ENCODE measurements around the gene NKAIN2.

Gene NKAIN2

GRCh38 chr6:124524491-124525200 lies 721.0 kb downstream of the NKAIN2 start:
- H3K27ac ChIP-seq (ENCODE audit: extremely low read depth, low read depth, low read length) = no peak overlapping the region
- H3K4me3 ChIP-seq (ENCODE audit: low read depth, low read length) = no peak overlapping the region
- CTCF ChIA-PET = no interaction called here
- peaks cover 3% of the 10 kb centered on the region; the same call in 1 of the 2 replicates for H3K4me1 ChIP-seq (ENCODE audit: control insufficient read depth, insufficient read depth, low read length)
- POLR2A ChIA-PET = no interaction called here
- H3K36me3 ChIP-seq (ENCODE audit: control insufficient read depth in 2 of 2, insufficient read depth in 1 of 2, low read length in 2 of 2) = no peaks in the 10 kb centered on the region; a peak in 1 of 3 replicates
- TF ChIP-seq ZNF624 (tag by site-specific recombination; IDR thresholded peaks at IDR 0.05) = no peak
- no peak for TF ChIP-seq ZNF623 (tag by site-specific recombination; IDR thresholded peaks at IDR 0.05)
- no peak for TF ChIP-seq ZSCAN16 (tag by site-specific recombination; IDR thresholded peaks at IDR 0.05)
- no peak for TF ChIP-seq ZNF76 (tag by site-specific recombination; IDR thresholded peaks at IDR 0.05; ENCODE audit: borderline replicate concordance, low read depth)
- no peaks in the 10 kb centered on the region for H3K9me3 ChIP-seq (ENCODE audit: control insufficient read depth, insufficient read depth, low read depth, low read length)

- H3K9me3 ChIP-seq (ENCODE audit: control insufficient read depth, insufficient read depth, low read depth, low read length) = no peaks in the 10 kb centered on the region
- ChIA-PET CTCF (no interaction called here), POLR2A (no interaction called here)
- H3K4me3 ChIP-seq (ENCODE audit: low read depth, low read length) = no peak overlapping the region
- no peaks in the 10 kb centered on the region for H3K36me3 ChIP-seq (ENCODE audit: control insufficient read depth in 2 of 2, insufficient read depth in 1 of 2, low read length in 2 of 2)
- no peak overlapping the region for H3K27ac ChIP-seq (ENCODE audit: extremely low read depth, low read depth, low read length)
- no peaks in the 10 kb centered on the region; the same call in 1 of the 2 replicates for H3K4me1 ChIP-seq (ENCODE audit: control insufficient read depth, insufficient read depth, low read length)
- TF ChIP-seq ZNF302 (tag by site-specific recombination; IDR thresholded peaks at IDR 0.05; ENCODE audit: low read depth) = no peak
Measured at GRCh38 chr6:124530926-124531325, 727.3 kb downstream of the NKAIN2 start.

- H3K4me1 ChIP-seq (ENCODE audit: control insufficient read depth, insufficient read depth, low read length) = no peaks in the 10 kb centered on the region; the same call in 1 of the 2 replicates
- POLR2A ChIA-PET = no interaction called here
- no peak overlapping the region for H3K4me3 ChIP-seq (ENCODE audit: low read depth, low read length)
- no peaks in the 10 kb centered on the region for H3K9me3 ChIP-seq (ENCODE audit: control insufficient read depth, insufficient read depth, low read depth, low read length)
- TF ChIP-seq ZNF580 (tag by site-specific recombination; IDR thresholded peaks at IDR 0.05) (no peak), ZNF600 (tag by site-specific recombination; IDR thresholded peaks at IDR 0.05) (no peak), BCL11A (tag by site-specific recombination; IDR thresholded peaks at IDR 0.05; ENCODE audit: low read depth) (no peak), ZBTB44 (tag by site-specific recombination; IDR thresholded peaks at IDR 0.05) (no peak), ZNF175 (tag by site-specific recombination; IDR thresholded peaks at IDR 0.05) (no peak), WT1 (tag by site-specific recombination; IDR thresholded peaks at IDR 0.05) (no peak), IKZF3 (tag by site-specific recombination; IDR thresholded peaks at IDR 0.05) (no peak), ZNF354C (tag by site-specific recombination; IDR thresholded peaks at IDR 0.05; ENCODE audit: borderline replicate concordance, low read depth) (no peak), ZNF155 (tag by site-specific recombination; IDR thresholded peaks at IDR 0.05) (no peak), GFI1B (tag by site-specific recombination; IDR thresholded peaks at IDR 0.05) (no peak), ZNF211 (tag by site-specific recombination; IDR thresholded peaks at IDR 0.05; ENCODE audit: low read depth) (no peak), ZNF670 (tag by site-specific recombination; IDR thresholded peaks at IDR 0.05; ENCODE audit: low read depth) (no peak), KLF17 (tag by site-specific recombination; IDR thresholded peaks at IDR 0.05) (no peak), ZNF514 (tag by site-specific recombination; IDR thresholded peaks at IDR 0.05) (no peak), SP7 (tag by site-specific recombination; IDR thresholded peaks at IDR 0.05) (no peak), ZNF544 (tag by site-specific recombination; IDR thresholded peaks at IDR 0.05) (no peak), ZNF513 (tag by site-specific recombination; IDR thresholded peaks at IDR 0.05) (no peak)
- no peaks in the 10 kb centered on the region for H3K36me3 ChIP-seq (ENCODE audit: control insufficient read depth in 2 of 2, insufficient read depth in 1 of 2, low read length in 2 of 2)
- no peak overlapping the region for H3K27ac ChIP-seq (ENCODE audit: extremely low read depth, low read depth, low read length)
- CTCF ChIA-PET = no interaction called here
Measured at GRCh38 chr6:124535299-124535698, 731.6 kb downstream of the NKAIN2 start.
